ENCODE data around the gene JAKMIP2. TPM values are rescaled to one million over a fixed set of nuclear protein-coding genes. Genes with fewer than 3 reads are reported as not detected.

Gene JAKMIP2
- total and polyA plus RNA-seq, 2 donors (not counting 3 experiments of a cell fraction or from before 2014, with no cell fraction given) = not detected

- intact Hi-C loops (cut with micrococcal nuclease) = no loop called here
- POLR2A ChIA-PET = no interaction called here
- FAIRE-seq (no peak), DNase-seq (ENCODE audit: low read depth, low spot score) (no peak)
- Histone ChIP-seq H3K4me2 (ENCODE audit: insufficient read depth, low read length) (no peak overlapping the region), H3K36me3 (ENCODE audit: control insufficient read depth in 2 of 2, extremely low read depth in 1 of 2, insufficient read depth in 2 of 2, low read length in 2 of 2) (no peaks in the 10 kb centered on the region), H3K27ac (ENCODE audit: insufficient read depth, low read depth, low read length) (no peak overlapping the region), H3K9me3 (replicated peaks; ENCODE audit: control insufficient read depth, insufficient read depth, low read length) (no peaks in the 10 kb centered on the region), H3K9me1 (replicated peaks; ENCODE audit: control insufficient read depth, extremely low read depth, insufficient read depth, low read length) (no peaks in the 10 kb centered on the region), H3K27me3 (ENCODE audit: control insufficient read depth in 2 of 2, insufficient read depth in 2 of 2, low read length in 2 of 2) (peaks cover 0 to 4% of the 10 kb centered on the region in 2 experiments), H3K79me2 (ENCODE audit: control insufficient read depth, insufficient read depth, low read length) (no peaks in the 10 kb centered on the region), H3K9ac (replicated peaks; ENCODE audit: extremely low read depth, insufficient read depth, low read length) (no peak overlapping the region), H4K20me1 (replicated peaks; ENCODE audit: control insufficient read depth, extremely low read depth, insufficient read depth, low read length) (no peaks in the 10 kb centered on the region), H3K4me3 (replicated peaks in 1 of 3; ENCODE audit: insufficient read depth in 1 of 3, low read depth in 1 of 3, low read length in 3 of 3) (no peak overlapping the region), H2AFZ (ENCODE audit: low read depth, low read length) (no peak overlapping the region), H3K4me1 (ENCODE audit: control insufficient read depth, extremely low read depth, insufficient read depth, low read length) (no peaks in the 10 kb centered on the region)
- TF ChIP-seq FOS (IDR thresholded peaks at IDR 0.05; ENCODE audit: borderline replicate concordance, insufficient read depth, low read length) = no peak
- dilution Hi-C loops (cut with MboI; ENCODE audit: extremely low pct_ligation_motif_present, low sequenced_read_pairs) = no loop called here
- BruUV-seq (replicated peaks) = no TSS peak
- CTCF ChIA-PET = no interaction called here
Measured at GRCh38 chr5:147689426-147689825, 93.1 kb downstream of the JAKMIP2 start.

GRCh38 chr5:147688656-147689356 lies 93.7 kb downstream of the JAKMIP2 start:
- H3K4me3 ChIP-seq (replicated peaks in 1 of 3; ENCODE audit: insufficient read depth in 1 of 3, low read depth in 1 of 3, low read length in 3 of 3) = no peak overlapping the region
- no peak overlapping the region for H2AFZ ChIP-seq (ENCODE audit: low read depth, low read length)
- H3K4me2 ChIP-seq (ENCODE audit: insufficient read depth, low read length) = no peak overlapping the region
- TF ChIP-seq FOS (IDR thresholded peaks at IDR 0.05; ENCODE audit: borderline replicate concordance, insufficient read depth, low read length) = no peak
- no peaks in the 10 kb centered on the region for H3K36me3 ChIP-seq (ENCODE audit: control insufficient read depth in 2 of 2, extremely low read depth in 1 of 2, insufficient read depth in 2 of 2, low read length in 2 of 2)
- ChIA-PET POLR2A (no interaction called here), CTCF (no interaction called here)
- no peaks in the 10 kb centered on the region for H3K9me1 ChIP-seq (replicated peaks; ENCODE audit: control insufficient read depth, extremely low read depth, insufficient read depth, low read length)
- no peaks in the 10 kb centered on the region for H3K79me2 ChIP-seq (ENCODE audit: control insufficient read depth, insufficient read depth, low read length)
- no peaks in the 10 kb centered on the region for H3K4me1 ChIP-seq (ENCODE audit: control insufficient read depth, extremely low read depth, insufficient read depth, low read length)
- H3K9me3 ChIP-seq (replicated peaks; ENCODE audit: control insufficient read depth, insufficient read depth, low read length) = no peaks in the 10 kb centered on the region
- DNase-seq (ENCODE audit: low read depth, low spot score) (no peak), FAIRE-seq (no peak)
- H3K27me3 ChIP-seq (ENCODE audit: control insufficient read depth in 2 of 2, insufficient read depth in 2 of 2, low read length in 2 of 2) = no peaks in the 10 kb centered on the region
- no peak overlapping the region for H3K9ac ChIP-seq (replicated peaks; ENCODE audit: extremely low read depth, insufficient read depth, low read length)
- no peak overlapping the region for H3K27ac ChIP-seq (ENCODE audit: insufficient read depth, low read depth, low read length)
- dilution Hi-C loops (cut with MboI; ENCODE audit: extremely low pct_ligation_motif_present, low sequenced_read_pairs) = no loop called here
- no peaks in the 10 kb centered on the region for H4K20me1 ChIP-seq (replicated peaks; ENCODE audit: control insufficient read depth, extremely low read depth, insufficient read depth, low read length)
- intact Hi-C loops (cut with micrococcal nuclease) = no loop called here
- BruUV-seq (replicated peaks) = no TSS peak
